Measurements from ENCODE around the gene WDR5B. TPM values are rescaled to one million over a fixed set of nuclear protein-coding genes. Genes with fewer than 3 reads are reported as not detected.

Gene WDR5B
- total RNA-seq, 1 donor from 2014 or later: 5.1 TPM

GRCh38 chr3:122415104-122415744 is 638 bp downstream of the WDR5B start:
- intact Hi-C loops (cut with DNase I): no loop called here
- H3K27ac ChIP-seq: peak overlapping the region; percentile 92
- H3K9me3 ChIP-seq: no peaks in the 10 kb centered on the region
- no peak for DNase-seq
- ATAC-seq: peak; percentile 78
- H3K36me3 ChIP-seq: peaks cover 11% of the 10 kb centered on the region
- no peaks in the 10 kb centered on the region for H3K27me3 ChIP-seq
- peaks cover 9% of the 10 kb centered on the region for H3K4me1 ChIP-seq
- H3K4me3 ChIP-seq: peak overlapping the region; percentile 75
- TF ChIP-seq CTCF (IDR thresholded peaks at IDR 0.05): no peak

GRCh38 chr3:122414391-122414790 is 1.5 kb downstream of the WDR5B start:
- H3K4me1 ChIP-seq: peaks cover 9% of the 10 kb centered on the region
- DNase-seq: no peak
- no peak overlapping the region for H3K27ac ChIP-seq
- no peak for TF ChIP-seq CTCF (IDR thresholded peaks at IDR 0.05)
- peaks cover 20% of the 10 kb centered on the region for H3K36me3 ChIP-seq
- no peaks in the 10 kb centered on the region for H3K27me3 ChIP-seq
- H3K9me3 ChIP-seq: no peaks in the 10 kb centered on the region
- ATAC-seq: no peak
- no peak overlapping the region for H3K4me3 ChIP-seq
- intact Hi-C loops (cut with DNase I): no loop called here

GRCh38 chr3:122410639-122411038 is 5.2 kb downstream of the WDR5B start:
- no peaks in the 10 kb centered on the region for H3K4me1 ChIP-seq
- no peak for DNase-seq
- ATAC-seq: no peak
- intact Hi-C loops (cut with DNase I): no loop called here
- H3K9me3 ChIP-seq: no peaks in the 10 kb centered on the region
- no peak overlapping the region for H3K27ac ChIP-seq
- peaks cover 47% of the 10 kb centered on the region for H3K36me3 ChIP-seq
- no peak overlapping the region for H3K4me3 ChIP-seq
- no peaks in the 10 kb centered on the region for H3K27me3 ChIP-seq
- TF ChIP-seq CTCF (IDR thresholded peaks at IDR 0.05): no peak

- intact Hi-C loops (cut with DNase I): no loop called here
Observed at GRCh38 chr3:122410111-122410510, 5.8 kb downstream of the WDR5B start.

GRCh38 chr3:122409446-122409845 is 6.4 kb downstream of the WDR5B start:
- ATAC-seq: peak; percentile 70
- no peak for TF ChIP-seq CTCF (IDR thresholded peaks at IDR 0.05)
- H3K4me3 ChIP-seq: no peak overlapping the region
- DNase-seq: no peak
- H3K36me3 ChIP-seq: peaks cover 56% of the 10 kb centered on the region
- H3K27me3 ChIP-seq: no peaks in the 10 kb centered on the region
- no peak overlapping the region for H3K27ac ChIP-seq
- intact Hi-C loops (cut with DNase I): no loop called here
- H3K9me3 ChIP-seq: no peaks in the 10 kb centered on the region
- no peaks in the 10 kb centered on the region for H3K4me1 ChIP-seq

More at GRCh38 chr3:122410111-122410510, 5.8 kb downstream of the WDR5B start:
- Histone ChIP-seq H3K36me3 (peaks cover 50% of the 10 kb centered on the region), H3K4me1 (no peaks in the 10 kb centered on the region), H3K27ac (no peak overlapping the region), H3K9me3 (no peaks in the 10 kb centered on the region), H3K4me3 (no peak overlapping the region), H3K27me3 (no peaks in the 10 kb centered on the region)
- DNase-seq (no peak), ATAC-seq (no peak)
- no peak for TF ChIP-seq CTCF (IDR thresholded peaks at IDR 0.05)

- Histone ChIP-seq H3K27me3 (no peaks in the 10 kb centered on the region), H3K4me3 (no peak overlapping the region), H3K4me1 (no peaks in the 10 kb centered on the region), H3K36me3 (peaks cover 68% of the 10 kb centered on the region), H3K27ac (no peak overlapping the region), H3K9me3 (no peaks in the 10 kb centered on the region)
- DNase-seq (no peak), ATAC-seq (no peak)
- no peak for TF ChIP-seq CTCF (IDR thresholded peaks at IDR 0.05)
- intact Hi-C loops (cut with DNase I): no loop called here
Observed at GRCh38 chr3:122407946-122408345, 7.9 kb downstream of the WDR5B start.
